Natural killer cell (primary cell): ENCODE data around the gene ATG3. TPM values are rescaled to one million over a fixed set of nuclear protein-coding genes. Genes with fewer than 3 reads are reported as not detected.
A peak's percentile ranks its signal among the peaks of the same experiment; 100 is the strongest.
"Not testable (repeated sequence)": the region's sequence is repeated elsewhere in the genome, so short reads cannot be mapped to it uniquely, and the experiment has no call there.

Experiments used
- ATAC-seq, 3 donors: fragments of 150-1000 bp in 2 of 3; fragments of 200-7000 bp in 1 of 3; cut with Tn5 transposase; 1 replicate in 1 of 3; 2 replicates in 2 of 3; pipeline ENCODE4 v1.10.0; 2021; ENCODE audit warnings: mild to moderate bottlenecking in 2 of 3, moderate library complexity in 2 of 3
- DNase-seq, 2 donors: peaks; one replicate each; pipeline versions ENCODE4 v3.0.0 to v3.0.0-alpha.2; 2013 to 2021; ENCODE audit warnings: mixed read lengths in 1 of 2
- H3K27ac ChIP-seq: one replicate; pipeline ENCODE4 v1.5.1; 2013; ENCODE audit warnings: mild to moderate bottlenecking, low read length
- H3K27me3 ChIP-seq: one replicate; pipeline ENCODE4 v1.6.1; 2013; ENCODE audit warnings: low read length; ENCODE audit not compliant: control insufficient read depth, insufficient read depth
- H3K36me3 ChIP-seq: one replicate; pipeline ENCODE4 v1.6.1; 2013; ENCODE audit warnings: low read length; ENCODE audit not compliant: control insufficient read depth, insufficient read depth
- H3K4me1 ChIP-seq: one replicate; pipeline ENCODE4 v1.6.1; 2013; ENCODE audit warnings: low read length; ENCODE audit not compliant: control insufficient read depth, insufficient read depth
- H3K4me3 ChIP-seq: one replicate; pipeline ENCODE4 v1.5.1; 2013; ENCODE audit warnings: low read length
- H3K9me3 ChIP-seq: one replicate; pipeline ENCODE4 v1.6.1; 2013; ENCODE audit warnings: low read length; ENCODE audit not compliant: control insufficient read depth, insufficient read depth
- H3K27ac Mint-ChIP-seq, 2 donors: one replicate each; pipeline ENCODE4 v1.8.0; 2022; ENCODE audit warnings: mild to moderate bottlenecking in 2 of 2, mixed read lengths in 2 of 2, moderate library complexity in 1 of 2
- H3K27me3 Mint-ChIP-seq, 2 donors: one replicate each; pipeline ENCODE4 v1.8.0; 2022; ENCODE audit warnings: low read depth in 2 of 2, mixed read lengths in 2 of 2
- H3K36me3 Mint-ChIP-seq: one replicate; pipeline ENCODE4 v1.8.0; 2022; ENCODE audit warnings: mixed read lengths
- H3K4me1 Mint-ChIP-seq, 2 donors: one replicate each; pipeline ENCODE4 v1.8.0; 2022; ENCODE audit warnings: mixed read lengths in 2 of 2
- H3K4me3 Mint-ChIP-seq: one replicate; pipeline ENCODE4 v1.8.0; 2022; ENCODE audit warnings: mild to moderate bottlenecking, moderate library complexity, mixed read lengths
- H3K9me3 Mint-ChIP-seq, 2 donors: one replicate each; pipeline ENCODE4 v1.8.0; 2022; ENCODE audit warnings: mixed read lengths in 2 of 2
- CTCF ChIP-seq: fragments of 200-600 bp; IDR thresholded peaks from one replicate; pipeline ENCODE4 v1.8.0; 2022; ENCODE audit warnings: antibody characterized with exemption
- WGBS: methylation state at CpG from one replicate; pipeline ENCODE4 v1.1.7; 2013; ENCODE audit warnings: missing lambda C conversion rate; ENCODE audit not compliant: insufficient coverage; 5-methylcytosine and 5-hydroxymethylcytosine counted together
- intact Hi-C: fragments of 100-400 bp; cut with micrococcal nuclease; formaldehyde crosslinking; loops from one replicate; pipeline ENCODE4 v1.14.2; 2022
- total RNA-seq, 4 donors: library from RNA; stranded (reverse); fragments of 120-200 nt in 1 of 4; gene quantifications; one replicate each; pipeline versions ENCODE4 v1.2.3 to v1.2.4, GENCODE V29; 2013 to 2022

Gene ATG3
- total RNA-seq, 3 donors from 2014 or later (not counting 1 experiment from before 2014, with no cell fraction given) = 49.4 to 53.6 (median 52.0) TPM

GRCh38 chr3:112498914-112499711 lies 62.6 kb downstream of the ATG3 start, which contains the start of gene BTLA:
Gene BTLA, minus strand, starts transcription at chr3:112499472. Its CDS starts 114 bp downstream, at chr3:112499358.
- peak within 1 kb of the TSS; percentile 23 to 33 for H3K27ac Mint-ChIP-seq
- peaks cover 0 to 3% of the 10 kb centered on the region in 2 donors for H3K9me3 Mint-ChIP-seq
- no peaks in the 10 kb centered on the region for H3K27me3 Mint-ChIP-seq
- TF ChIP-seq CTCF = no peak
- Histone ChIP-seq H3K4me1 (no peaks in the 10 kb centered on the region), H3K36me3 (no peaks in the 10 kb centered on the region), H3K27ac (peak within 1 kb of the TSS; percentile 78), H3K9me3 (no peaks in the 10 kb centered on the region), H3K4me3 (peak within 1 kb of the TSS; percentile 58), H3K27me3 (no peaks in the 10 kb centered on the region)
- intact Hi-C loops = no loop called here
- WGBS = 58% methylated on average over 9 of the region's 12 CpGs
- peak within 1 kb of the TSS; percentile 45 for H3K4me3 Mint-ChIP-seq
- ATAC-seq (peak in 1 of 3 donors; percentile 50), DNase-seq (peak in 1 of 2 donors; percentile 68)
- peaks cover 13% of the 10 kb centered on the region in 2 donors for H3K4me1 Mint-ChIP-seq
- H3K36me3 Mint-ChIP-seq = no peaks in the 10 kb centered on the region

- no peaks in the 10 kb centered on the region for H3K9me3 ChIP-seq
- no peak for TF ChIP-seq CTCF
- no peak overlapping the region for H3K4me3 Mint-ChIP-seq
- peaks cover 13% of the 10 kb centered on the region in 2 donors for H3K4me1 Mint-ChIP-seq
- H3K27me3 Mint-ChIP-seq = no peaks in the 10 kb centered on the region
- H3K27ac ChIP-seq = peak overlapping the region; percentile 51
- peak in 1 of 2 donors; percentile 35 for DNase-seq
- H3K4me3 ChIP-seq = peak overlapping the region; percentile 58
- H3K36me3 Mint-ChIP-seq = no peaks in the 10 kb centered on the region
- no peaks in the 10 kb centered on the region for H3K27me3 ChIP-seq
- H3K36me3 ChIP-seq = no peaks in the 10 kb centered on the region
- intact Hi-C loops = no loop called here
- H3K27ac Mint-ChIP-seq = no peak overlapping the region
- no peak for ATAC-seq
- peaks cover 0 to 3% of the 10 kb centered on the region in 2 donors for H3K9me3 Mint-ChIP-seq
- H3K4me1 ChIP-seq = no peaks in the 10 kb centered on the region
- WGBS = 69% methylated on average over 8 of the region's 11 CpGs
These were observed 63.7 kb downstream of the ATG3 start for GRCh38 chr3:112497897-112498548.

- no peak for TF ChIP-seq CTCF
- no peak for ATAC-seq
- Mint-ChIP-seq H3K36me3 (no peaks in the 10 kb centered on the region), H3K4me1 (peaks cover 13% of the 10 kb centered on the region in 2 donors), H3K4me3 (peak overlapping the region; percentile 13), H3K27me3 (no peaks in the 10 kb centered on the region), H3K9me3 (peaks cover 0 to 3% of the 10 kb centered on the region in 2 donors), H3K27ac (no peak overlapping the region)
- WGBS = 90% methylated on average over 4 of the region's 5 CpGs
- peak overlapping the region; percentile 38 for H3K27ac ChIP-seq
- H3K4me3 ChIP-seq = peak overlapping the region; percentile 58
- H3K9me3 ChIP-seq = no peaks in the 10 kb centered on the region
- intact Hi-C loops = no loop called here
- H3K27me3 ChIP-seq = no peaks in the 10 kb centered on the region
- H3K4me1 ChIP-seq = no peaks in the 10 kb centered on the region
- H3K36me3 ChIP-seq = no peaks in the 10 kb centered on the region
- DNase-seq = peak in 1 of 2 donors; percentile 55
These were observed 65.2 kb downstream of the ATG3 start for GRCh38 chr3:112496366-112497067.

GRCh38 chr3:112494448-112494767 lies 67.4 kb downstream of the ATG3 start:
- H3K4me1 ChIP-seq, H3K27ac ChIP-seq, H3K4me3 ChIP-seq, intact Hi-C loops, H3K27me3 ChIP-seq, H3K36me3 Mint-ChIP-seq, H3K9me3 Mint-ChIP-seq, DNase-seq, H3K4me3 Mint-ChIP-seq, H3K27me3 Mint-ChIP-seq, H3K9me3 ChIP-seq, H3K27ac Mint-ChIP-seq, H3K36me3 ChIP-seq, ATAC-seq, H3K4me1 Mint-ChIP-seq: not testable (repeated sequence)
- WGBS = no CpG with 5 or more reads among the region's 3 CpGs
